Endothelial cell (in vitro differentiated cells): Measurements from ENCODE around the gene SKAP1. TPM values are rescaled to one million over a fixed set of nuclear protein-coding genes. Genes with fewer than 3 reads are reported as not detected.

ENCODE experiments used
- DNase-seq: peaks from one replicate; pipeline ENCODE4 v3.0.0; 2021; ENCODE audit warnings: low spot score
- H3K27ac Mint-ChIP-seq: one replicate; pipeline ENCODE4 v1.8.0; 2021; ENCODE audit warnings: mixed read lengths, inconsistent platforms; ENCODE audit not compliant: unreplicated experiment
- H3K27me3 Mint-ChIP-seq: one replicate; pipeline ENCODE4 v1.8.0; 2021; ENCODE audit warnings: mild to moderate bottlenecking, moderate library complexity, mixed read lengths, inconsistent platforms; ENCODE audit not compliant: unreplicated experiment
- H3K36me3 Mint-ChIP-seq: one replicate; pipeline ENCODE4 v1.8.0; 2021; ENCODE audit warnings: mild to moderate bottlenecking, low read depth, mixed read lengths, inconsistent platforms; ENCODE audit not compliant: unreplicated experiment
- H3K4me1 Mint-ChIP-seq: one replicate; pipeline ENCODE4 v1.8.0; 2021; ENCODE audit warnings: mild to moderate bottlenecking, mixed read lengths, inconsistent platforms; ENCODE audit not compliant: unreplicated experiment
- H3K4me3 Mint-ChIP-seq: one replicate; pipeline ENCODE4 v1.8.0; 2021; ENCODE audit warnings: mild to moderate bottlenecking, mixed read lengths, inconsistent platforms; ENCODE audit not compliant: unreplicated experiment
- H3K9me3 Mint-ChIP-seq: one replicate; pipeline ENCODE4 v1.8.0; 2021; ENCODE audit warnings: mixed read lengths, inconsistent platforms; ENCODE audit not compliant: unreplicated experiment
- total RNA-seq: library from RNA; stranded (reverse); fragmentation: NEBNext Ultra II Directional; extraction: Animal tissue kit (Norgen Biotek cat#: 25700); gene quantifications from one replicate; pipeline ENCODE4 v1.2.1, GENCODE V29; 2021; ENCODE audit not compliant: unreplicated experiment
- TF ChIP-seq, protein P1 (sequence below): fragments of 200-600 bp; sonication (generic); IDR thresholded peaks from one replicate; pipeline ENCODE4 v1.5.0; 2021; ENCODE audit warnings: antibody characterized with exemption; ENCODE audit not compliant: unreplicated experiment

The SKAP1 gene
- total RNA-seq, 1 donor from 2014 or later = 2.1 TPM

DNA sequence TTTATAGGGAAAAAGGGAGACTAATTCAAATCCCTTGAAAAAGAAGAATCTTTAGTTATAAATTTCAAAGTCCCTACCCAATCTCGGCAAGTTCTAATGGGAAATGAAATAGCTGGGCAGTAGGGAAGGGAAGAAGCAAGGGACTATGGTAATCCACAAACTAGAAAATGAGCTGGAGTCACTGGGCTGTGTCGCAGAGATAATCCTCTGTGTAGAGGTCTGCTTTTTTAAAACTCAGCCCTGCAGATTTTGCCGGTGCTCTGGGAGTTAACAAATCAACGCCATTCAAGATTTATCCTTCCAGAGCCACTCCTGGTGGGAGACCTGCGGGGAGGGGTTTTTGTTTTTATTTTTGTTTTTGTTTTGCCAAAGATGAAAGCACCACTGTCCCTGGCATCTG is 301.6 kb downstream of the SKAP1 start:
- no peak overlapping the region for H3K27ac Mint-ChIP-seq
- no peak overlapping the region for H3K4me3 Mint-ChIP-seq
- TF ChIP-seq, protein P1, sequence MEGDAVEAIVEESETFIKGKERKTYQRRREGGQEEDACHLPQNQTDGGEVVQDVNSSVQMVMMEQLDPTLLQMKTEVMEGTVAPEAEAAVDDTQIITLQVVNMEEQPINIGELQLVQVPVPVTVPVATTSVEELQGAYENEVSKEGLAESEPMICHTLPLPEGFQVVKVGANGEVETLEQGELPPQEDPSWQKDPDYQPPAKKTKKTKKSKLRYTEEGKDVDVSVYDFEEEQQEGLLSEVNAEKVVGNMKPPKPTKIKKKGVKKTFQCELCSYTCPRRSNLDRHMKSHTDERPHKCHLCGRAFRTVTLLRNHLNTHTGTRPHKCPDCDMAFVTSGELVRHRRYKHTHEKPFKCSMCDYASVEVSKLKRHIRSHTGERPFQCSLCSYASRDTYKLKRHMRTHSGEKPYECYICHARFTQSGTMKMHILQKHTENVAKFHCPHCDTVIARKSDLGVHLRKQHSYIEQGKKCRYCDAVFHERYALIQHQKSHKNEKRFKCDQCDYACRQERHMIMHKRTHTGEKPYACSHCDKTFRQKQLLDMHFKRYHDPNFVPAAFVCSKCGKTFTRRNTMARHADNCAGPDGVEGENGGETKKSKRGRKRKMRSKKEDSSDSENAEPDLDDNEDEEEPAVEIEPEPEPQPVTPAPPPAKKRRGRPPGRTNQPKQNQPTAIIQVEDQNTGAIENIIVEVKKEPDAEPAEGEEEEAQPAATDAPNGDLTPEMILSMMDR = no peak

DNA sequence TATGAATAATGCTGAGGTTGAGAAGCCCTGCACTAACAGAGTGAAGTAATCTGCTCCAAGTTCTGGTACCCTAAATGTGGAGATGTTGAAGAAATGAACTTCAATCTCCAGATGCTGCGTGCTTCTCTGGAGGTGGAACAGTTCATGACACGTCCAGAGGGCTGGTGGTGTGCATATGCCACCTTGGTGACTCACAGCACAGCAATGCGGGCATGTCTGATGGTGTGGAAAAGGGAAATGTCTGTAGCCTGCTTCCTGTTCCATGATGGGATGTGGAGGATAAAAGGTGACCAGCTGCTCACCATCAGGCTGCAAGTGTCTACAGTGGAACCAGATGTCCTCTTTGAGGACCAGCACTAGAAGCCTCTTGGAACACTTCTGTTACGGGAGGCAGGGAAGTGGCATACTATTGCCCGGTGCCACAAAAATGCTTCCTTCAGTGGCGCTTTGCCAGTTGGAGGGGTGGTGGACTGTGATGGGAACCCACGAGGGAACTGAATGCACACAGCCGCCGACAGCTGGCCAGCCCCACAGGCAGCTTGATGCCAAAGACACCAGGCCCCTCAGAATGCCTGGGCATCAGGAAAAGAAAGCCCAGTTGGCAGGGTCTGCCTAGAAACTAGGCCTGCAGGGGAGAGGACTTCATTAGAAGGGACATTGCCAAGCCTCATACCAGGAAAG is 302.5 kb downstream of the SKAP1 start:
- DNase-seq = peak; percentile 30
- Mint-ChIP-seq H3K9me3 (no peaks in the 10 kb centered on the region), H3K27ac (peak overlapping the region; percentile 75), H3K27me3 (peaks cover 4% of the 10 kb centered on the region), H3K36me3 (peaks cover 4% of the 10 kb centered on the region), H3K4me1 (peaks cover 18% of the 10 kb centered on the region), H3K4me3 (no peak overlapping the region)
- TF ChIP-seq, protein P1 = no peak

More for the DNA sequence above, 301.6 kb downstream of the SKAP1 start:
- Mint-ChIP-seq H3K9me3 (no peaks in the 10 kb centered on the region), H3K36me3 (no peaks in the 10 kb centered on the region), H3K27me3 (peaks cover 2% of the 10 kb centered on the region), H3K4me1 (peaks cover 18% of the 10 kb centered on the region)
- no peak for DNase-seq

DNA sequence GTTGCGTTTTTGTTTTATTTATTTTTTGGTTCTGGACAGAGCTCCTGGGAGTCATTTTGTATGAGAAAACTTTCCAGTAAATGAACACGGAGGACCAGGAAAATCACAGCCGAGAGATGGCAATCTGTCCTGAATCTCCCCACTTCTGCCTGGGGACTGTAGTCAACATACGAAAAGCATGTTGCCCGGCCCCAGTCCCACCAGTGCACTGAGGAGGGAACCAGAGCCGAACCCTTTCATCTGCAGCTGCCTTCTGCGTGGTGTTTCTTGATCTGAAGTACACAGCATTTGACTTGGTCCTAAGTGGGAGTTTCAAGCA is 303.5 kb downstream of the SKAP1 start:
- H3K27me3 Mint-ChIP-seq = peaks cover 4% of the 10 kb centered on the region
- H3K27ac Mint-ChIP-seq = no peak overlapping the region
- no peak overlapping the region for H3K4me3 Mint-ChIP-seq

DNA sequence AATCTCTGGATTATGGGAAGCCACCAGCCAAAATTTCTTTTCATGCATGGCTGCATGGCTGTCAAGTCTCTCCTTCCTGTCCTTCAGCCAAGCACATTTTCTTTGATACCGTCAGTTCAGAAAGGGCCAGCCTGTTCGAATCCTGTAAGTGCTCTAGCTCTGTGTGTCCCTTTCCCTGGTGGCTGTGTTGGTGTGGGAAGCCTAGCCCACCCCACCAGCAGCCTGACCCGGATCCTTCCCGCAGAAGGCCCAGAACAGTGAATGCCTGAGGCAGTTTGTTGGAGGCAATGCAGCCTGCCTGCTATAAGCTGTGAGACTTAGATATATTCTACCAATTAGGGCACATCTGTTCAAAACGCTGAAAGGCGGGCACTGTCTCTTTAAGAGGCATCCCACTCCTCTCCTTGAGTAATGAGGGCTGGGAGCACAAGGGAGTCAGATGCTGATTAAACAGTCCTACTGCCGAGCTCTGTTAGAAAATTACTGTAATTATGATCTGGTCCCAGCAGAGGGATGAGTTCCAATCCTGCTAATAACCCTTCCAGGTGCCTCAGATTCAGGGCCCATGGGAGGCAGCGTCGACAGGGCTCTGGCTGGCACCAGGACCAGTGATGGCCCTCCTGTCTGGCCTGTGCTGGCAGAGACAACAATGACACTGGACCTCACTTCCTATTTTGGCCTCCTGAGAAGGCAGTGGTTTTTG is 304.0 kb downstream of the SKAP1 start:
- Mint-ChIP-seq H3K27me3 (peaks cover 4% of the 10 kb centered on the region), H3K27ac (no peak overlapping the region), H3K4me1 (peaks cover 18% of the 10 kb centered on the region), H3K9me3 (no peaks in the 10 kb centered on the region), H3K36me3 (peaks cover 4% of the 10 kb centered on the region), H3K4me3 (no peak overlapping the region)
- TF ChIP-seq, protein P1 = no peak
- DNase-seq = no peak

More for the DNA sequence above, 303.5 kb downstream of the SKAP1 start:
- DNase-seq = no peak
- Mint-ChIP-seq H3K36me3 (peaks cover 4% of the 10 kb centered on the region), H3K4me1 (peaks cover 18% of the 10 kb centered on the region), H3K9me3 (no peaks in the 10 kb centered on the region)
- TF ChIP-seq, protein P1 = no peak

DNA sequence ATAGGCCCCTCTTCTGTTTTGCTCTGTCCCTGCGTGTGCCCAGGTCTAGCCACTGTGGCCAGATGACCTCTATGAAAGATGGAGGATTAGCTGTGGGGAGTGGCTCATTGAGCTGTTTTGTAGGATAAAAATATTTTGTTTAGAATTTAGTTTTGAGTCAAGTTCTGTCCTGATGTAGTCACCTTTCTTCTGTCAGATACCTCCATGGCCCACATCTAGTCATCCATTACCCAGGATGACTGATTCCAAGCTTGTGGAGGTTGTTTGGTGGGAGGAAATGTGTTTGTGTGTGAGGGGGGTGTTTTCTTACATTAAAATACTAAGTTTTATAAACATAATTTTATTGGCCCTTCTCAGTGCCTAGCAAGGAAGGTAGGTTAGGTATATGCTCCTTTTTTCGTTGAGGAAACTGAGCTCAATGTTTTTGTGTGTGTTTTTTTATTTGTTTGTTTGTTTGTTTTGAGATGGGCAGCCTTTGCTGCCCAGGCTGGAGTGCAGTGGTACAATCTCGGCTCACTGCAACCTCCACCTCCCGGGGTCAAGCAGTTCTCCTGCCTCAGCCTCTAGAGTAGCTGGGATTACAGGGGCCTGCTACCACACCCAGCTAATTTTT is 306.1 kb downstream of the SKAP1 start:
- DNase-seq = no peak
- Mint-ChIP-seq H3K27ac (no peak overlapping the region), H3K36me3 (peaks cover 9% of the 10 kb centered on the region), H3K4me1 (peaks cover 18% of the 10 kb centered on the region), H3K9me3 (no peaks in the 10 kb centered on the region), H3K27me3 (peaks cover 2% of the 10 kb centered on the region), H3K4me3 (peak overlapping the region; percentile 72)
- TF ChIP-seq, protein P1 = no peak
